Stimulated activated CD8-positive, alpha-beta memory T cell treated with anti-CD3 and anti-CD28 coated beads, Interleukin-4, amount 100 ng/mL, for 1 hour (primary cell): ENCODE measurements around the gene COL19A1.

Experiments
- DNase-seq, 2 donors: peaks; one replicate each; pipeline ENCODE4 v3.0.0-alpha.2; 2020; ENCODE audit warnings: low read depth in 2 of 2, low spot score in 1 of 2

COL19A1 gene

GRCh38 chr6:70051197-70052124, 185.1 kb downstream of the COL19A1 start:
- DNase-seq: no peak

- DNase-seq: no peak
Observed at GRCh38 chr6:70059039-70059719, 192.8 kb downstream of the COL19A1 start.

GRCh38 chr6:70060680-70061079, 194.3 kb downstream of the COL19A1 start:
- DNase-seq: no peak

GRCh38 chr6:70061546-70061945, 195.2 kb downstream of the COL19A1 start:
- DNase-seq: no peak

GRCh38 chr6:70062010-70062409, 195.7 kb downstream of the COL19A1 start:
- DNase-seq: no peak

- DNase-seq: no peak
Observed at GRCh38 chr6:70072540-70073179, 206.3 kb downstream of the COL19A1 start.

GRCh38 chr6:70073637-70074036, 207.3 kb downstream of the COL19A1 start:
- DNase-seq: no peak

GRCh38 chr6:70079241-70079640, 212.9 kb downstream of the COL19A1 start:
- no peak for DNase-seq

GRCh38 chr6:70080443-70081070, 214.2 kb downstream of the COL19A1 start:
- no peak for DNase-seq

- no peak for DNase-seq
Observed at GRCh38 chr6:70082830-70083229, 216.5 kb downstream of the COL19A1 start.

- DNase-seq: no peak
Observed at GRCh38 chr6:70086806-70087205, 220.4 kb downstream of the COL19A1 start.

- no peak for DNase-seq
Observed at GRCh38 chr6:70094156-70094555, 227.8 kb downstream of the COL19A1 start.

GRCh38 chr6:70099732-70100131, 233.4 kb downstream of the COL19A1 start:
- no peak for DNase-seq

- no peak for DNase-seq
Observed at GRCh38 chr6:70103798-70104197, 237.4 kb downstream of the COL19A1 start.

- no peak for DNase-seq
Observed at GRCh38 chr6:70107852-70108629, 241.7 kb downstream of the COL19A1 start.

GRCh38 chr6:70110126-70111022, 244.0 kb downstream of the COL19A1 start:
- DNase-seq: no peak

GRCh38 chr6:70111737-70112136, 245.4 kb downstream of the COL19A1 start:
- DNase-seq: no peak

GRCh38 chr6:70112716-70113115, 246.4 kb downstream of the COL19A1 start:
- DNase-seq: no peak

GRCh38 chr6:70113171-70113570, 246.8 kb downstream of the COL19A1 start:
- no peak for DNase-seq

GRCh38 chr6:70118670-70119069, 252.3 kb downstream of the COL19A1 start:
- no peak for DNase-seq
